ENCODE results near the gene ARL4D.

Gene ARL4D

GRCh38 chr17:43427362-43428043, 28.7 kb downstream of the ARL4D start:
- DNase-seq (ENCODE audit: low read depth), result no peak

- no peak for DNase-seq (ENCODE audit: low read depth)
These were observed 29.7 kb downstream of the ARL4D start for GRCh38 chr17:43428524-43428923.

GRCh38 chr17:43430936-43431713, 32.3 kb downstream of the ARL4D start:
- no peak for DNase-seq (ENCODE audit: low read depth)

- DNase-seq (ENCODE audit: low read depth), result no peak
These were observed 33.1 kb downstream of the ARL4D start for GRCh38 chr17:43431714-43432523.

GRCh38 chr17:43434902-43435319, 36.1 kb downstream of the ARL4D start:
- no peak for DNase-seq (ENCODE audit: low read depth)

- DNase-seq (ENCODE audit: low read depth), result no peak
These were observed 39.0 kb downstream of the ARL4D start for GRCh38 chr17:43437756-43438155.

GRCh38 chr17:43438626-43439025, 39.8 kb downstream of the ARL4D start:
- no peak for DNase-seq (ENCODE audit: low read depth)

GRCh38 chr17:43439041-43439440, 40.2 kb downstream of the ARL4D start:
- DNase-seq (ENCODE audit: low read depth), result no peak

GRCh38 chr17:43442711-43443110, 43.9 kb downstream of the ARL4D start:
- DNase-seq (ENCODE audit: low read depth), result no peak

- no peak for DNase-seq (ENCODE audit: low read depth)
These were observed 44.6 kb downstream of the ARL4D start for GRCh38 chr17:43443381-43443780.

GRCh38 chr17:43444223-43445008, 45.6 kb downstream of the ARL4D start:
- no peak for DNase-seq (ENCODE audit: low read depth)

GRCh38 chr17:43445009-43445589, 46.3 kb downstream of the ARL4D start:
- no peak for DNase-seq (ENCODE audit: low read depth)

- no peak for DNase-seq (ENCODE audit: low read depth)
These were observed 48.0 kb downstream of the ARL4D start for GRCh38 chr17:43446773-43447172.

- no peak for DNase-seq (ENCODE audit: low read depth)
These were observed 50.1 kb downstream of the ARL4D start for GRCh38 chr17:43448720-43449469.

GRCh38 chr17:43449470-43450248, 50.9 kb downstream of the ARL4D start:
- DNase-seq (ENCODE audit: low read depth), result no peak

Measured in activated T-helper 1 cell treated with Interleukin-2 at 50 U/mL for 16 hours (primary cell).